Endodermal cell (in vitro differentiated cells): ENCODE results near the gene SPTAN1. TPM values are rescaled to one million over a fixed set of nuclear protein-coding genes. Genes with fewer than 3 reads are reported as not detected.

Source experiments
- DNase-seq: peaks from one replicate; pipeline ENCODE4 v3.0.0-alpha.2; 2017
- H3K27ac ChIP-seq: 2 replicates; pipeline ENCODE4 v1.5.1; 2013; ENCODE audit warnings: mild to moderate bottlenecking, low read depth, low read length, moderate library complexity
- H3K27me3 ChIP-seq: 2 replicates; pipeline ENCODE4 v1.6.1; 2013; ENCODE audit warnings: mild to moderate bottlenecking, low read length, moderate library complexity; ENCODE audit not compliant: insufficient read depth, control insufficient read depth, poor library complexity, severe bottlenecking
- H3K36me3 ChIP-seq: 2 replicates; pipeline ENCODE4 v1.7.0; 2013; ENCODE audit warnings: mild to moderate bottlenecking, low read length, moderate library complexity; ENCODE audit not compliant: control insufficient read depth, insufficient read depth
- H3K4me1 ChIP-seq: one replicate; pipeline ENCODE4 v1.7.0; 2013; ENCODE audit warnings: low read length; ENCODE audit not compliant: control insufficient read depth, insufficient read depth
- H3K4me3 ChIP-seq: 2 replicates; pipeline ENCODE4 v1.5.1; 2013; ENCODE audit warnings: mild to moderate bottlenecking, low read length, moderate library complexity
- H3K9ac ChIP-seq: 2 replicates; pipeline ENCODE4 v1.6.1; 2013; ENCODE audit warnings: mild to moderate bottlenecking, low read length, moderate library complexity; ENCODE audit not compliant: poor library complexity, severe bottlenecking; ENCODE audit errors: extremely low read depth
- H3K9me3 ChIP-seq: 2 replicates; pipeline ENCODE4 v1.6.1; 2013; ENCODE audit warnings: mild to moderate bottlenecking, low read length, moderate library complexity; ENCODE audit not compliant: control insufficient read depth
- H3K27ac Mint-ChIP-seq: 2 replicates; pipeline ENCODE4 v1.8.0; 2020; ENCODE audit warnings: mixed read lengths
- H3K27me3 Mint-ChIP-seq: 2 replicates; pipeline ENCODE4 v1.8.0; 2021; ENCODE audit warnings: mild to moderate bottlenecking, mixed read lengths; ENCODE audit not compliant: insufficient read depth
- H3K36me3 Mint-ChIP-seq: 2 replicates; pipeline ENCODE4 v1.8.0; 2020; ENCODE audit warnings: low read depth, mixed read lengths
- H3K4me1 Mint-ChIP-seq: 2 replicates; pipeline ENCODE4 v1.8.0; 2020; ENCODE audit warnings: mixed read lengths
- H3K4me3 Mint-ChIP-seq: 2 replicates; pipeline ENCODE4 v1.8.0; 2020; ENCODE audit warnings: mild to moderate bottlenecking, moderate library complexity, mixed read lengths
- H3K9me3 Mint-ChIP-seq: 2 replicates; pipeline ENCODE4 v1.8.0; 2020; ENCODE audit warnings: mild to moderate bottlenecking, mixed read lengths
- WGBS, 2 experiments: methylation state at CpG; one replicate each; pipeline versions ENCODE4 v1.1.5 to v1.1.7; 2013; ENCODE audit warnings: missing lambda C conversion rate in 2 of 2, mixed read lengths in 1 of 2; ENCODE audit not compliant: insufficient coverage in 1 of 2, insufficient read length in 1 of 2; 5-methylcytosine and 5-hydroxymethylcytosine counted together
- total RNA-seq, 2 donors: library from RNA; stranded (reverse); fragmentation: NEBNext Ultra II Directional in 1 of 2; extraction: Animal tissue kit (Norgen Biotek cat#: 25700) in 1 of 2; gene quantifications; 2 replicates in 1 of 2; 3 replicates in 1 of 2; pipeline ENCODE4 v1.2.1, GENCODE V29; 2021
- TF ChIP-seq, protein P1 (sequence below): fragments of 200-600 bp; sonication (generic); conservative IDR thresholded peaks from 2 replicates; pipeline ENCODE4 v1.5.0; 2021; ENCODE audit warnings: antibody characterized with exemption, mild to moderate bottlenecking

Gene SPTAN1
- total RNA-seq, 2 donors from 2014 or later, result 309 to 319 TPM

DNA sequence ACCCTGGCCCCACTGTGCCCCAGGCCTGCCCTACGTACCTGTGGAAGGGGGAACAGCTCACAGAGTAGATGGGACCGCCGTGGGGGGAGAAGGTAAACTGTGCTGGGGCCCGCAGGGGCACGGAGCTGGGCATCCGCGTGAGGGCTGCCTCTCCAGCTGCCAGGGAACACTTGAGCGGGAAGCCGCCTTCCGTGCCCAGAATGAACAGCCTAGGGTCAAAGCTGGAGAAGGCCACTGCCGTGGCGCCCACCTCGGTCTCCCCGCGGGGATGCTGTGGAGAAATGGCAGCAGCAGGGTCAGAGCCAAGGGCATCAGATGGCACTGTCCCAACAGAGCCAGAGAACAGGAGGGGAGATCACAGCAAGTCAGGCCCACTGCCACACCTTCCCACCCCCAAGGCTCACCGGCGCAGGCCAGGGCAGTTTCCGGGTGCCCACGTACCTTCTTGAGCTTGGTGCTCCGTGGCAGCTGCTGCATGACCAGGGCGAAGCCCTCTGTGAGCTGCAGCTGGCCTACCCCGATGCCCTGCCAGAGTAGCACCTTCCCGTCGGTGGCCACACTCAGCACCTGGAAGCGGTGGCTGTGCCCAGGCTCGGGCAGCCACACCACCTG lies 82.4 kb downstream of the SPTAN1 start:
- peaks cover 44% of the 10 kb centered on the region for H3K36me3 ChIP-seq
- no peak overlapping the region for H3K27ac ChIP-seq
- H3K27me3 ChIP-seq, result no peaks in the 10 kb centered on the region
- H3K9ac ChIP-seq, result no peak overlapping the region
- no peak overlapping the region for H3K4me3 ChIP-seq
- Mint-ChIP-seq H3K9me3 (no peaks in the 10 kb centered on the region), H3K36me3 (peaks cover 56% of the 10 kb centered on the region), H3K4me3 (no peak overlapping the region), H3K27me3 (no peaks in the 10 kb centered on the region), H3K27ac (peak overlapping the region; percentile 80), H3K4me1 (peaks cover 2% of the 10 kb centered on the region)
- H3K9me3 ChIP-seq, result no peaks in the 10 kb centered on the region
- TF ChIP-seq, protein P1, sequence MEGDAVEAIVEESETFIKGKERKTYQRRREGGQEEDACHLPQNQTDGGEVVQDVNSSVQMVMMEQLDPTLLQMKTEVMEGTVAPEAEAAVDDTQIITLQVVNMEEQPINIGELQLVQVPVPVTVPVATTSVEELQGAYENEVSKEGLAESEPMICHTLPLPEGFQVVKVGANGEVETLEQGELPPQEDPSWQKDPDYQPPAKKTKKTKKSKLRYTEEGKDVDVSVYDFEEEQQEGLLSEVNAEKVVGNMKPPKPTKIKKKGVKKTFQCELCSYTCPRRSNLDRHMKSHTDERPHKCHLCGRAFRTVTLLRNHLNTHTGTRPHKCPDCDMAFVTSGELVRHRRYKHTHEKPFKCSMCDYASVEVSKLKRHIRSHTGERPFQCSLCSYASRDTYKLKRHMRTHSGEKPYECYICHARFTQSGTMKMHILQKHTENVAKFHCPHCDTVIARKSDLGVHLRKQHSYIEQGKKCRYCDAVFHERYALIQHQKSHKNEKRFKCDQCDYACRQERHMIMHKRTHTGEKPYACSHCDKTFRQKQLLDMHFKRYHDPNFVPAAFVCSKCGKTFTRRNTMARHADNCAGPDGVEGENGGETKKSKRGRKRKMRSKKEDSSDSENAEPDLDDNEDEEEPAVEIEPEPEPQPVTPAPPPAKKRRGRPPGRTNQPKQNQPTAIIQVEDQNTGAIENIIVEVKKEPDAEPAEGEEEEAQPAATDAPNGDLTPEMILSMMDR, result no peak
- WGBS, 2 experiments, result 92 to 98% methylated on average over 8 to 26 of the region's 26 CpGs
- H3K4me1 ChIP-seq, result peaks cover 6% of the 10 kb centered on the region
- DNase-seq, result no peak

DNA sequence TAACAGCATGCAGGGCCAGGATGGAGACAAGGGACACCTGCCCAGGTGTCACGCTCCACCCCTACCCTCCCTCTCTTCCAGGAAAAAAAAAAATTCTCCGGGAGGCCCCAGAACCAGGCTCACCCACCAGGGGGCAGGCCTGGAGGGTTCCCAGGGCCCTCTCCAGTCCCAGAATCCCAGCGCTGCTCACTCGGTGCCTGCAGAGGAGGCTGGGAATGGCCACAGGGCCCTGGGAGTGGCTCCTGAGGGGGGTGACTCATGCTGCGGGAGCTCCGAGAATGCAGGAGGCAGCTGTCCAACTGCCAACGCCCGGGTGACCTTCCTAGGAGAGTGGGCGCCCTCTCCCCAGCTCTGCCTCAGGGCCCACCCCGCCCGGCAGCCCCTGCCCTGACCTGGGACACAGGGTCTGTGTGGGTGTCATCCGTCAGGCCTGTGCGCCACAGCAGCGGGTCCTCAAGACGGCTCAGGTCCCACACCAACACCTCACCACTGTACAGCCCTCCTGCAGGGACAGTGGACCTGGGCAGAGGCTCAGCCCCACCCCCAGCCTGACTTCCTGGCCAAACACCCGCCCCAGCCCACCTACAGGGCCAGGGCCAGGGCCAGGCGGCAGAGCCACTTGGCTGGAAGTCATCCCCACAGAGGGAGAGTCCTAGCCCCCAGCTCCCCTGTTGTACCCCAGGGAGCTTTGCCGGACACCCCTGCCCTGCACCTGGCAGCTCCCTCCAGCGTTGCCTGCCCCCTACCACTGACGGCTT lies 83.1 kb downstream of the SPTAN1 start:
- Mint-ChIP-seq H3K9me3 (no peaks in the 10 kb centered on the region), H3K4me1 (peaks cover 2% of the 10 kb centered on the region), H3K27ac (peak overlapping the region; percentile 94), H3K27me3 (no peaks in the 10 kb centered on the region), H3K4me3 (no peak overlapping the region), H3K36me3 (peaks cover 54% of the 10 kb centered on the region)
- DNase-seq, result peak; percentile 98
- Histone ChIP-seq H3K4me3 (no peak overlapping the region), H3K9me3 (no peaks in the 10 kb centered on the region), H3K4me1 (peaks cover 6% of the 10 kb centered on the region), H3K9ac (peak overlapping the region; percentile 60), H3K27ac (peak overlapping the region; percentile 74), H3K27me3 (no peaks in the 10 kb centered on the region), H3K36me3 (peaks cover 41% of the 10 kb centered on the region)
- TF ChIP-seq, protein P1, result peak; percentile 91
- 69 to 72% methylated on average over 11 to 20 of the region's 20 CpGs for WGBS, 2 experiments

DNA sequence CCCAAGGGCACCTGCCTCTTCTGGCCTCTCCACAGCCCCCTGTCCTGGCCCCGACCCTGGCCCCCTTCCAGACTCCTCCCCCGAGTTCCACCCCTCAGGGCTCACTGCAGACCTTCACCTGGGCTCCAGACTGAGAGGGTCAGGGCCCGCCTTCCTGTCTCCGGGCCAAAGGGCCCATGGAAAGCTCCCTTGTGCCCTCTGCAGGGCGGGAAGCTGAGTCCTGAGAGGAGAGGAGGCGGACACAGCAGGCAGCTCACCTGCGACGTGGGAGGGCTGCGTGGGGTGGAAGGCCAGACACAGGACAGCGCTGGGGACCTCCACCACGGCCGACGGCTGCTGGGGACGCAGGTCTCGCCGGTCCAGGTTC lies 83.6 kb downstream of the SPTAN1 start:
- peaks cover 6% of the 10 kb centered on the region for H3K4me1 ChIP-seq
- Mint-ChIP-seq H3K4me3 (no peak overlapping the region), H3K27ac (peak overlapping the region; percentile 94), H3K36me3 (peaks cover 57% of the 10 kb centered on the region), H3K9me3 (no peaks in the 10 kb centered on the region), H3K4me1 (peaks cover 2% of the 10 kb centered on the region), H3K27me3 (no peaks in the 10 kb centered on the region)
- H3K27me3 ChIP-seq, result no peaks in the 10 kb centered on the region
- peaks cover 43% of the 10 kb centered on the region for H3K36me3 ChIP-seq
- peak overlapping the region; percentile 74 for H3K27ac ChIP-seq
- TF ChIP-seq, protein P1, result peak; percentile 57
- H3K9ac ChIP-seq, result peak overlapping the region; percentile 60
- H3K4me3 ChIP-seq, result no peak overlapping the region
- DNase-seq, result peak; percentile 90
- WGBS, 2 experiments, result 61 to 70% methylated on average over 5 to 16 of the region's 16 CpGs
- H3K9me3 ChIP-seq, result no peaks in the 10 kb centered on the region
